Measurements from ENCODE around the gene KRTAP10-6.
"Not testable (repeated sequence)": the region's sequence is repeated elsewhere in the genome, so short reads cannot be mapped to it uniquely, and the experiment has no call there.

Gene KRTAP10-6

DNA sequence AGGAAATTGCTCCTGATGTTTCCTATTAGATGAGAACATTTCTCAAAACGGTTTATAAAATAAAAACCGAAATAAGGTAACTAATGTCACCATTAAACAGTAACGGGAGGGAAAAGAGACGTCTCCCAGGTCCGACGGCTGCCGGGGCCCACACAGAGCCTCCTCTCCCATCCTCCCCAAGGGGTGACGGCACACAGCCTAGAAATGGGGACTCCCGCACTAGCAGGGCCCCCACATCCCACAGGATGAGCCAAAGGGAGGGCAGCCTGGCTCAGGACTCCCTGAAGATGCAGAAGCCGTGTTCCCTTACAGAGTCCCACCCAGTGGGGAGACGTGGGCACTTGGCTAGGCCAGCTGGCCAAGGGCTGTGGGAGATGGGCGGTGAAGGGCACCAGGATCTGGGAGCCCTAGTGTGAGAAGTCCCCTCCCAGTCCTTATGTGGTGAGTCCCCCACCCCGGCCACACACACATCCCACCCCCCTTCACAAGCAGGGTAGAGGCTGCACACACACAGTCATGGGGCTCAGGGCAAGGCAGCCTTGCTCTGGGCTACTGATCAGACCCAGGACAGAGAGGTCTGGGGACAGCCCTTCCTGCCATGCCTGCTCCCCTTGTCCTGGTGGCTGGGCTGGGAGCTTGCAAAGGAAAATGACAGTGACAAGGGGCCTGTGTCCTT is 37.0 kb downstream of the KRTAP10-6 start:
- no peak for FAIRE-seq

DNA sequence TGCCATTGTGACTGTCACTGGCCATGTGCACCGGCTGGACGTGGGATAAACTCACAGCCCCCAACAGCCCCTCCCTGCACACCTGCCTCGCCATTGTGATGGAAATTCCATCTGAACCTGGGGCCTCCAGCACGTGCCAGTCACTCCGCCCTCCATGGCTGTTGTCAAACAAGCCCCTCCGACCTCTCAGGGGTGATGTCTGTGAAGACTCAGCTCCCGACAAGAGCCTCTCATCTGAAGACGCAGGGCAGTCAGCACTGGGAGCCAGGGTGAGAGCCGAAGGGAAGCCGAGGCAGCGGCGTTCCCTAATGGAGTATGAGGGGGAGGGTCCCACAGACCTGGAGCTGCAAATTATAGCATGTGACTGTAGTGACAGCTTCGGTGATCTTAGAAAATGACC is 39.6 kb downstream of the KRTAP10-6 start:
- FAIRE-seq, result no peak

DNA sequence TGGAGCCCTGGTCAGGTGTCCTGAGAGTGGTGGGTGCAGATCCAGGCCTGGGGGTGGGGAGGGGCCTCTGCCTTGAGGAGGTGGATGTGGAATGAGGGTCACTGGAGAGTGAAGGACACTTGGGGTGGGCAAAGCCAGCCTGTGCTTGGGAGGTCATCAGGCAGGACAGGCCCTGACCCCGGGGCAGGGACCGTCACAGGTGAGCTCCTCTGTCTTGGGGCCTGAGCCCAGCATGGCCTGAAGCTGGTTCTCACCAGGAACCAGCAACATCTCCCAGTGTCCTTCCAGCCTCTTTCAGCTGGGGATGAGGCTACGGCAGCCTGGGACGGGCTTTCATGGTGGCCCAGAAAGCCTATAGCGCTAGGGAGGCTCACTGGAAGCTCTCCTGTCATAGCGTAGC is 40.2 kb downstream of the KRTAP10-6 start:
- FAIRE-seq, result no peak

DNA sequence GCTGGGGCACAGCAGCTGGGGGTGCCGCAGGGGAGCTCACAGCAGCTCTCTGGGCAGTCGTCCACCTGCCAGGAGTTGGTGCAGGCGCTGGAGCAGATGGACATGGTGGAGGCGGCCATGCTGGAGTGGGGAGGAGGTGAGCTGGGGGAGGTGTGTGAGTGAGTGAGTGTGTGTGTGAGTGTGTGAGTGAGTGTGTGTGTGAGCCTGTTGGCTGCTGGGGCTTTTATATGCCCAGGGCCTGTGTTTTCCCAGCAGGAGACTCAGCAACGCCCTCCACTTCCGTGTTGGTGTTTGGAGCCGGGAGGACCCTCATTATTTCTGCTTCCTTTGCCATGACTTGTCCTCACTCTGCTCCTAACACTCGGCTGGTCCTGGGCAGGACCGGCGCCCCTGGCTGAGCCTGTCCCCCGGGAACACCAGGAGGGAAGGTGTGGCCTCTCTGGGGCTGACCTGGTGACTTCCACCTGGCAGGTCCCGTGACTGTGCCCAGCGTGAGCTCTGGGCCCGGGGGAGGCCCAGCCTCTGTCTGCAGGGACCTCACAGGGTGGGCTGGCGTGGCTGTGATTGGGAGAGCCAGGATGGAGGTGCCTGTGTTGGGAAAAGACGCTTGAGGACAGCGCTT is 40.9 kb downstream of the KRTAP10-6 start, which contains the start of gene KRTAP10-2:
Gene KRTAP10-2, minus strand, starts transcription at position 166 of the 622 bp plus-strand sequence. Its CDS starts 47 bp downstream, at position 119.
- FAIRE-seq, result no peak

DNA sequence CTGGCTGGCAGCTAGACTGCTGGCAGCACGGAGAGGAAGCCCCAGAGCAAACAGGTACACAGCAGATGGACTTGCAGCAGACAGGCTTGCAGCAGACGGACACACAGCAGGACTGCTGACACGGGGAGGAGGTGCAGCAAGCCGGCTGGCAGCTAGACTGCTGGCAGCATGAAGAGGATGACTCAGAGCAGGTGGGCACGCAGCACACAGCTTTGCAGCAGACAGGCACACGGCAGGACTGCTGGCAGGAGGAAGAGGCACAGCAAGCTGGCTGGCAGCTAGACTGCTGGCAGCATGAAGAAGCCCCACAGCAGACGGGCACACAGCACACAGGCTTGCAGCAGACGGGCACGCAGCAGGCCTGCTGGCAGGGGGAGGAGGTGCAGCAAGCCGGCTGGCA is 41.5 kb downstream of the KRTAP10-6 start:
- no peak for FAIRE-seq

DNA sequence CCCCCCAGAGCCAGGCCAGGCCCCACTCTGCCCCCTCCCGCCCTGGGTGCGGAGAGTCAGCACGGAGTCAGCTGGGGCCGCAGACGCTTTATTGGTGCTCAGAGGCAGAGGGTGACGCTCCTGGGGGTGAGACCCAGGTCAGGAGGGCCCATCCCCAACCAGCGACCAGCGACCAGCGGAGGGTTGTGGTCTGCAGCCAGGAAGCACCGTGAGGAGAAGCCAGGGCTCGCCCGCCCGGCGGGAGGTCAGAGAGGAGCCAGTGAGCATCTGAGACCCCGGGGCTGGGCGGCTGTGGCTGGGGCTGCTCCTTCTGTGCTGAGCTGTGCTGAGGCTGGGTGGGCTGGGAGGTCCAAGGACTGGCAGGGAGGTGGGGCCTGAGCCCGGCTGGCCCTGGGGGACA is 42.0 kb downstream of the KRTAP10-6 start:
- not testable (repeated sequence) for FAIRE-seq

DNA sequence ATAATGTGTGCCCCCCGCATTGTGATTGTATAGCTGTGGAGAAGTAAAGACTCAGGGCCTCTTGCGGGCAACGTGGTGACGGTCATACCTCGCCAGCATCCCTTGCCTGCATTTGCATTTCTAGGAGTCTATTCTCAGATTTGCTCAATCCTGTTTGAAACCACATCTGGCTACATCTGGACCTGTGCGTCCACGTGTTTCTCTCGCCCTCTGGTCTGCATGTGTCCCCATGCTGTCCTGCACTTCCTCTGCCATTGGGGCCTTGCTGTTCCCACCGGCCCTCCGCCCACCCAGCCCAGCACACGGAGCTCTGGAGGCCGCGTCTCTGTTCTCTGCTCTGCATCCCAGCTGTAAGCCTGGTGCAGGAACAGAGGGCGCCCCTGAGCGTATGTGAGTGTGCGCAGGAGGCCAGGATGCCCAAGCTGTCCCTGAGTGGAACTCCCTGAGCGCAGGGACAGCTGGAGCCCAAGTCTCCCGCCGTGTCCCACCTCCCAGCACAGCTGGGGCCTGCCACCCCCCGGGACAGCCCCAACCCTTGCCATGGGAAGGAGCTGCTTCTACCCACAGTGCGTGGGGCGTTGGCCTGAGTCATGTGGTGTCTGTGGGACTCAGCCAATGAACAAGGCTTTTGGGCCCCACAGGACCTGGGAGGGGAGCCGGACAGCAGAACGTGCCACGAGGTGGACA is 42.6 kb downstream of the KRTAP10-6 start:
- FAIRE-seq, result no peak

DNA sequence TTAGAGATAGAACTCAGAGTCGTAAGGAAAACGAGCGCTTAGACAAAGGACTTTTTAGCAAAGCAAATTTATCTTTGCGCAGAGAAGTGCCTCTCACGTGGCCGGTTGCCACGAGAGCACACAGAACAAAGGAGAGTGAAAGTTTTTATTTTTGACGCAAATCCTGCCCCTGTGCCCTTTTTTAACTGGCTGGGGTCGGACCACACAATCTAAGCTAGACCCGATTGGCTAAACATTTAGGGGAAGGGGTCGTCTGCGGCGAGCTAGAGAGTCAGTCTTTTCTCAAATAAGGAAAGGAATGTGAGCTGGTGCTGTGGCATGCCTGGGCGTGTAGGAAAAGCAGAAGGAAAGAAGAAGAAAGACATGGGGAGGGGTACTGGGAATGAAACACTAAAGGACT is 43.4 kb downstream of the KRTAP10-6 start:
- FAIRE-seq, result no peak

DNA sequence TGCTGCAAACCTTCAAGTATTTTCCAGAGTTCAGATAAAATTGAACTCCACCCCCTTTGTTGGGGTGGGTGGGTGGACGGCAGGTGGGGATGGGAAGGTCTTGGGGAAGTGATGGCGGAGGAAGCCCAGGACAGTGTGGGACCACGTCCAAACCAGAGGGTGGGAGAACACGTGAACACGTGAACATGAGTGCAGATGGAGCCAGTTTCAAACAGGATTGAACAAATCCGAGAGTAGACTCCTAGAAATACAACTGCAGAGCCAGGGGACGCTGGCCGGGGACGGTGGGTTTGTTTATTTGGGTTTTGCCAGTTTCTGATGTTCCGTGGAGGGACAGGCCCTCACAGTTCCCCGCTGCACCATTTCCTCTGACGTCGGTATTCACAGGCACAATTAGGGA is 43.9 kb downstream of the KRTAP10-6 start:
- FAIRE-seq, result no peak

DNA sequence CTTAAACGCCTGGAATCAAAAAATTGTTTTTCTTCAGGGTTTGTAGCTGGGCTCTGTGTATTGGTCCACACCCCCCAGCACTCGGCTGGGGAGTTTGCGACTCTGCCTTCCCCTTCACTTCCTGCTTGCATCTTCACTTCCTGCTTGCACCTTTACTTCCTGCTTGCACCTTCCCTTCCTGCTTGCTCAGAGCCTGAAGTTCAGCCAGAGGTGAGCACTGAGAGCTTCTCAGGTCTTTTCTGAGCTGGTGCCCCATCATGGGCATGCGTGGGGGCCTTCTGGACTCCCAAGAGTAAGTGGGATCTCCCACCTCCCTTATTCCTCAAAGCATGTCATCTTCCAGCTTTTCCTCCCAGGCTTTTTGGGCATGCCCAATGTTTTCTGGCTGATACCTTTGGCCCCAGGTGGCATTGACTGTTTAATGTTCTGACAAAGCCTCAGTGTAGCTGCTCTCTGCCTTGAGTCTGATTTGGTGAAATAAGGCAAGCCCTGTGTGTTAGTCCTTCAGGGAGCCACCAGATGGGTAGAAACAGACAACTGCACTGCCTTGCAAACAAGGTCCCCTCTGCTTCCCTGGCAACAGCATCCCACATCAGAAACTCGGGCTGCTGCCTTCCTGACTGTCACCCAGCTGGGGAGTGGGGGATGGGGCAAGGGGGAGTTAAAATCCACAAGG is 44.5 kb downstream of the KRTAP10-6 start:
- no peak for FAIRE-seq

DNA sequence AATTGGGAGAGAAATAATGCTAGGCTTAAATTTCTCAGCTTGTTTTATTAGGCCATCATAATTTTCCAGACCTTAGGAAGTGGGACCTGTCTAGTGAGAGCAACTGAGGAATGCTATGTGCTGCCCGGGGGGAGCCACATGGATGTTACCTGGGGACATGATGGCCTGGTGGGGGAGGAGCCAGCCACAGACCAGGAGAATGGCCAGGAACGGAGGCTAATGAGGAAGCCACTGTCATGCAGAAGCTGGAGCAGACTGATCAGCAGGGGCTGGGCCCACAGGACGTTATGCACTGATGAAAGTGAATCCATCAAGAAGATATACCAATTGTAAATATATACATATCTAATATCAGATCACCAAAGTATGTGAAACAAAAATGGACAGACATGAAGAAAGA is 47.7 kb downstream of the KRTAP10-6 start:
- FAIRE-seq, result no peak

DNA sequence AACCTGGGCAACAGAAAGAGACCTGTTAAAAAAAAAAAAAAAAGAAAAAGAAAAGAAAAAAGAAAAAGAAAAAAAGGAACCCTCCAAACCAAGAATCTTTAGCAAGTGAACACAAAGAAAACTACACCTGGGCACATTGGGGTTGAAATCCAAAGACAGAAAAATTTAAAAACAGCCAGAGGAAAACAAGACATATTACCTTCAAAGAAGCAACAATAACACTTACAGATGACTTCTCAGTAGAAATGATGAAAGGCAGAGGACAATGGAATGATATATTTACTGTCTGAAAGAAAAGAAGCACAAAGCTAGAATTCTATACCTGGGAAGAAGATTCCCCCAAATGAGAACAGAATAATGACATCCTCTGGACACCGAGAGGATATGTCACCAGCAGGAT is 49.6 kb downstream of the KRTAP10-6 start:
- no peak for FAIRE-seq
